ENCODE measurements around the gene ABHD12.
"Not testable (repeated sequence)": the region's sequence is repeated elsewhere in the genome, so short reads cannot be mapped to it uniquely, and the experiment has no call there.

ABHD12 gene

DNA sequence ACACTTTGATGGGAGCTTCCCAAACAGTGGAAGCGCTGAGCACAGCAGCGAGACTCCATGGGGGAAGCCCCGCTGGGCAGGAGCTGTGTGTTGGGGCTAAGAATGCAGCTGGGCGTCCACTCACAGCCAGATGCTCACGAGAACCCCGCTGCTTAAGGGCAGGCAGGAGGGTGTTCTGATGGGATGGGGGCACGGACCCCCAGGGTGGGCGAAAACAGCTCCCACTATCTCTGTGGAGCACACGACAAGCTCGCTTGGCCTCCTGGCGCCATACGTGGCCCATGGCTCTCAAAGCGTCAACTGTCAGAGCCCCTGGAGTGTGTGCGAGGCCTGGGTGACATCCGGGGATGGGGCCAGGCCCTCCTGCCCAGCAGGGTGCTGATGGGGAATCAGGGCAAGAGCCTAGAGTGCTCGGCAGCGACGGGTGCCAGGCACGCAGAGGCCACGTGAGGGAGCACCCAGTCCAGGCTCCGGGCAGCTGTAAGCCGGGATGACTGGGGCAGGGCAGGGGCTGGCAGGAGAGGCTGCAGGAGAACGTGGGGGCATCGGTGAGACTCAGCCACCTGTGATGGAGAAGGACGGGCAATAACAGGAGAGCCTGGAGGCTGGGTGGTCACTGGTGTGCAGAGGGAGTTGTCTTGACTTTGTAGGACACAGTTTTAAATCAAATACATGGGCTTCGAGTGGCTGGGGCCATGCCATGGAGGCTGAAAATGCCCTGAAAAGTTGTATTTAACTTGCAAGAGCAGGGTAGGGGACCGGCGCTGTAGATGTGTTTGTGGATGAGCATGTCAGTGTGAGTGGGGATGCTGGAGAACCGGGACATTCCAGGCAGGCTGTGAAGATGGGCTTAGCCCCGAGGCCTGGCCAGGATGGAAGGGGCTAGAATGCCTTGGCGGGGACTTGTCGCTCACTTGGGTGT is 115.5 kb downstream of the ABHD12 start:
- no peak for FAIRE-seq

DNA sequence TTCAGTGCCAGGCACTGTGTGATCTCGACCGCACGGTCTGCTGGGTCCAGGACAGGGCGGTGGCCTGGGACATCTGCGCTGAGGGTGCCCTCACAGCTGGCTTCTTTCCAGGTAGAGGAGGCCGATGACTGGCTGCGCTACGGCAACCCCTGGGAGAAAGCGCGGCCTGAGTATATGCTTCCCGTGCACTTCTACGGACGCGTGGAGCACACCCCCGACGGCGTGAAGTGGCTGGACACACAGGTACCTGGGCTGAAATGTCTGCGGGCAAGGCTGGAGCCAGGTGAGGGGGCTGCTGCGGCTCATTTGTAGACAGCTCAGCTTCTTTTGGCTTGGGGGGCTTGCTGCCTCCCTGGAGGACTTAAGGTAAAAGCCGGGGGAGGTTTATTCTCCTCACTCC is 116.2 kb downstream of the ABHD12 start:
- no peak for FAIRE-seq

DNA sequence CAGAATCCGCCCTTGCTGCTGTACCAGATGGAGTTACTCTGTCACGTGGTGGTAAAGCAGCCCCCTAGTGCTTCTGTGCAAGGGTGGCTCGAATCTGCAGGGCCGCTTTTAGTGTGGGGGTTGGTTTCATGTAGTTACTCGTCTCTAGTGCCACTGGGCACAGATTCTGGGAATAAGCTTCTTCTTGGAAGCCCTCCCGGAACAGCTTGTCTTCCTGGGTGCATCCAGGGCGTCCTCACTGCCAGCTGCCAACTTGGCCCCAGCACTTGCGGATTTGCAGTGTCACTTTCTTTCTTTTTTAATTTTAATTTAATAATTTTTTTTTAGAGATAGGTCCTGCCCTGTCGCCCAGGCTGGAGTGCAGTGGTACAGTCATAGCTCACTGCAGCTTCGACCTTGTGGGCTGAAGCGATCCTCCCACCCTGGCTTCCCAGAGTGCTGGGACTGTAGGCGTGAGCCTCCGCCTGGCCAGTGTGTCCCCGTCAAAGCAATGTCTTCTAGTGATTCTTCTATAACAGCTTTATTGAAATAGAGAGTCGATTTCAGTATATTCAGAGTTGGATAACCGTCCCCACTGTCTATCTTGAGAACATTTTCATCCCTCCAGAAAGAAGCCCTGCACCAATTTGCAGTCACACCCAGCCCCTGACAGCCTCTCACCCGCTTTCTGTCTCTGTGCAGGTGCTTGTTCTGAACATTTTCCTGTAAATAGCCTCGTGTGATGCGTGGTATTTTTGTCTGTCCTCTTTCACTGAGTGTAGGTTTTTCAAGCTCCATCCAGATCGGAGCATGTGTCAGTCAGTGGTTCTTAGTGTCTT is 116.9 kb downstream of the ABHD12 start:
- no peak for FAIRE-seq

DNA sequence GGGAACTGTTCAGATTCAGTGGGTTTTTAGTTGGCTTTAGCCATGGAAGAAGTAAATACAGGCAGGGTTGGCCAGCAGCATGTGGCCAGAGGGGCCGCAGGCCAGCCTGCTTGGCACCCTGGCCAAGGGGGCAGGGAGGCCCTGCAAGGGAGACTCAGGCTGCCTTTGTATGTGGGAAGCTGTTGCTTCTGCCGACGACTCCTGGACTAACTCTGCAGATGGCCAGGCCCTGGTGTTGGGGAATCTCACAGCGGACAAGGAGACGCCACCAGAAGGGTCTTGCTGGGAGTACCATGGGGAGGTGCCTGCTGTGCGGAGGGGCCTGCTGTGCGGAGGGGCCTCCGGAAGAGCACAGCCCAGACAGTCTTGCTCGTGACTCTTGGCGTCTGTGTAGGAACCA is 117.6 kb downstream of the ABHD12 start:
- no peak for FAIRE-seq

DNA sequence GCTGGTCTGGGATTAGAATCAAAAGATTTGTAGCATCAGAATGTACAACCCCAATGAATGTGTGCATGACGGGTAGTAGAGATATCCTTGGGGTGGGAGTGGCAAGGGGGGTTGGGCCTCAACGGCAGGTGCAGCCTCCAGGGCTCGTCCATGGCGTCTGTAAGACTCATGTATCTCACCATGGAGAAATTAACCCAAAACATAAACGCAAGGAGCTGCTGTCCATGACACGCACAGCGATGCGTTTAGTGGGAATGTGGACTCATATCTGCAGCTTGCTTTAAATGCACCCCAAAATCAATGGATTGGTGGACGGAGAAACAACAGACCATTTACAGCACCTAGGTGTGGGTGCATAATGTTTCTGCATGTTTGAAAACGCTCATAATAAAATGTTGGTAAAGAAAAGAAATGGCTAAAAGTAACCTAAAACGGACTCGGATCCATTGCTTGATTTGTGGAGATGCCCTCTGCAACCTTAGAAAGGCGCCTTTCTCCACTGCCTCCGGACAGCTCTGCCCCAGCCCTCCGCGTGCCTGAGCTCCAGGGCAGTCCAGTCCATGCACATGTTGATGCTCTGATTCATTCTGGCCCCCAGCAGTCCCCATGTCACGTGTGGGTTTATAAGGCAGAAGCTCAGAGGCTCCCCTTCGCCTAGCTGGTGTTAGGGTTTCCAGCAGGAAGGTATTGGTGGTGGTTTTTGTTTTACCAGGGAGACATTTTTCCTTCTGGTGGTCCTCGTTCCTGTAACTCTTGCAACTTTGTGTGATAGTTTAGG is 118.2 kb downstream of the ABHD12 start:
- no peak for FAIRE-seq

DNA sequence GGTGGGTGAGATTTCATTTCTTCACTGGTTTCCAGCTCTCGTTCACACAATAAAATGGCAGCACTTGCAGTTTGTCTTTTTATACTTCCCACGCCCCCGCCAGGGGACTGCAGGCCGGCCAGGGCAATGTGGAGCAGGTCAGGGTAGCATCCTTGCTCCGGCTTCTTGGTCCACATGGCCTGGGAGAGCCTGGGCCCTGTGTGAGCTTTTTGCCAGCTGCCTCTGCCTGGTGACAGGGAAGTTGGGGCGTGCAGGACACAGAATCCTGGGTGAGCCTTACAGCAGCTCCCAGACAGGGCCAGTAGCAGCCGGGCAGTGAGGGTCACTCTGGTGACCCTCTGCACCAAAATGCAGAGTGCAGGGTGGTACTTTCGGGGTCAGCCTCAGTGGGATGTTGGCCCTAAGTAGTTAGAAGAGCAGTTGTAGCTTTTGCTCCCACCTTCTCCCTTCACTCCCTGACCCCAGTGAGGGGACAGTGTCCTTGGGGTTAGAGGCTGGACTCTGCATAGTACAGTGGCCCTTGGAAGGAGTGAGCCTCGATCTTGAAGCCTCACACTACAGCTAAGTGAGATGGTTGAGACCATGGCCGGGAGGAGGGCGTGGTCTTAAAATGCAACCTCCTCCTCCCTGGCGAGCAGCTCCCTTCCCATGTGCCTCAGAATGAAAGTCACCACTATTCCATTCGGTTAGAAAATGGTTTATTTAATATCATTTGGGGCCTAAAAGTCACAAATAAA is 119.0 kb downstream of the ABHD12 start:
- no peak for FAIRE-seq

DNA sequence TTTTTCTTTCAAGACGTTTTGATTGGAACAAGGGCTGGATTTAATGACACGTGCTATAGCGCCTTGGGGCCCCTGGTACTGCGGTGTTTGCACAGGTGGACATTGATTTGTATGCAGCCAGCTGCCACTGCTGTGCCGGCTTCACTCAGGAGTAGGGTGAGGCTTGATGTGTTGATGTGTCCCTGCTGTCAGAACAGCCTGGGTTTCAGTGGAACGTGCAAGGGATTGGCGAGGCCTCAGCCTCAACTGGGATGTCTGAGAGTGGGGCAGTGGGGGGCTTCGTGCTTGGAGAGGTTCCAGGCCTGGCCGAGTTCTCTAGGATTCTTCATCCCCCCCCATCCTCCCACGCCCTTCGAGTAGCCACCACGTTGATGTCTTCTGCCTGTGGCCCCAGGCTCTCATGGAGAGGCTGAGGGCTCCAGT is 119.8 kb downstream of the ABHD12 start:
- FAIRE-seq = no peak

DNA sequence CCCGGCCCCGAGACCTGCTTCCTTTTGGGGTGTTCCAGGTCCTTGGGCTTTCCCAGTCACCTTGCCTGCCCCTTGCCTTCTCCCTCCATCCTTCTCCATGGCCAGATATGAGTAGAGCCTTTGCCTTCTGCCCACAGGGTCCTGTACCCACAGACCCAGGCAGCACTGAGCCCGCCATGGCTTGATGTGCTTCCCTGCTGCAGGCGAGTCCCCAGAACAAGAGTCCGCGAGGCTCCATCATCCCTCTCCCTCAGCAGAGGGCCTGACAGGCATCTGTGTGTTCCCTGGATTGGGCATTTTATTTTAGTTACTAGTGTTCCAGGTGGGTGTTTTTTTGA is 120.8 kb downstream of the ABHD12 start:
- no peak for FAIRE-seq

DNA sequence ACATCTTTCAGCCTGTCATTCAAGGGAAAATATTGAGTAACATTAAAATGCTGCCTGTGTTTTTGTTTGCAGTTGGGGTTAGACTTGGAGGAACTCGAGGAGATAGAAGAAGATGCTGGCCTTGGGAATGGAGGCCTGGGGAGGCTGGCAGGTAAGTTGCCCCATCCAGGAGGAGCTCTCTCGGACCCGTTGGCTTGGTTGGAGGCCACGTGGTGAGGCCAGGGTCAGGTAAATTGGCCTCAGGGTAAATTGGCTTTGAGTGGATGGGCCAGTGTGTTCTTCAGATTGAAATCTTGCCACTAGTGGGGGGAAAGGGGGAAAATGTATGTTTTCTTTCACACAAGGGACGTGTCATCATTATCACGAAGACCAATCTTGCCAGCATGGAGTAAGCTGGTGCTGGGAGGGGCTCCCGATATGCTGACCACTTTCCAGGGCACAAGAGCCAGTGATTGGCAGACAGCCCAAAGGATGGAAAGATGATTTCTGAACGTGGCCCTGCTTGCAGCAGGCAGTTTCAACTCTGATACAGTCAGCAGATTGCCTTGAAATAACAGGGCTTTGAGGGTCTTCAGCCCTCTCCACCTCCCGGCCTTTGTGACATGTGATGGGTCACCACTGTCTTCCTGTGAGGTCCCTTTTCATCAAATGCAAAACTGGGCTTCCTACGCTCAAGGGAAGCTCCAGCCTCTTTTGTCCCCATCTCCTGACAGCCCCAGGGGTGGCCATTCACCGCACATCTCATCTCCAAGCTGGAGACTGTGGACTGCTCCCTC is 121.4 kb downstream of the ABHD12 start:
- FAIRE-seq = no peak

DNA sequence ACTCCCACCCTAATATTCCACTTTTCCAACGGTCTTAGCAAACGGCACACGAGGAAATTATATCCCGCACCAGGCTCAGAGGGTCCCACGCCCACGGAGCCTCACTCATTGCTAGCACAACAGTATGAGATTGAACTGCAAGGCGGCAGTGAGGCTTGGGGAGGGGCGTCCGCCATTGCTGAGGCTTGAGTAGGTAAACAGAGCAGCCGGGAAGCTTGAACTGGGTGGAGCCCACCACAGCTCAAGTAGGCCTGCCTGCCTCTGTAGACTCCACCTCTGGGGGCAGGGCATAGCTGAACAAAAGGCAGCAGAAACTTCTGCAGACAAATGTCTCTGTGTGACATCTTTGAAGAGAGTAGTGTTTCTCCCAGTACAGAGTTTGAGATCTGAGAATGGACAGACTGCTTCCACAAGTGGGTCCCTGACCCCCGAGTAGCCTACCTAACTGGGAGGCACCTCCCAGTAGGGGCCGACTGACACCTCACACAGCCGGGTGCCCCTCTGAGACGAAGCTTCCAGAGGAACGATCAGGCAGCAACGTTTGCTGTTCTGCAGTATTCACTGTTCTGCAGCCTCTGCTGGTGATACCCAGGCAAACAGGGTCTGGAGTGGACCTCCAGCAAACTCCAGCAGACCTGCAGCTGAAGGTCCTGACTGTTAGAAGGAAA is 129.7 kb downstream of the ABHD12 start:
- not testable (repeated sequence) for FAIRE-seq

DNA sequence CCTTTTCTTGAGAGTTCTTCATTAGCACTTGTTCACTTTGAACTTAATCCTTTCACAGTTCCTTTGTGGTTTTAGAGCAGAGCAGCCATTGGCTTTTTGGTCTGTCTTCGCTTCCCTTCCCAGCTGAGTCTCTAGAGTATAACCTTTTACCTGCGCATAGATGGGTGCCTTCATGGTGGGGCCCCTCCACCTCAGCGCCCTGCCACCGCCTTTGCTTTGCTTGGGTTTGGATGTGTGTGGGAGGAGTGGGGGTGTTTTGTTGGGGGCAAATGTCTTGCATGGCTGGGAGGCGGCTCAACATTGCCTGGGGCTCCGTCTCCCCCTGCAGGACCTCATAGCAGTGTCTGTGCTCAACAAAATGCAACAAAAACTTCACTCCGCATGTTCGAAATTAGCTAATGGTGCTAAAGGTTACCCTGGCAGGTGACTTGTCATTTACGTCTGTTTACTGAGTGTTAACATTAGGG is 130.8 kb downstream of the ABHD12 start:
- no peak for FAIRE-seq

DNA sequence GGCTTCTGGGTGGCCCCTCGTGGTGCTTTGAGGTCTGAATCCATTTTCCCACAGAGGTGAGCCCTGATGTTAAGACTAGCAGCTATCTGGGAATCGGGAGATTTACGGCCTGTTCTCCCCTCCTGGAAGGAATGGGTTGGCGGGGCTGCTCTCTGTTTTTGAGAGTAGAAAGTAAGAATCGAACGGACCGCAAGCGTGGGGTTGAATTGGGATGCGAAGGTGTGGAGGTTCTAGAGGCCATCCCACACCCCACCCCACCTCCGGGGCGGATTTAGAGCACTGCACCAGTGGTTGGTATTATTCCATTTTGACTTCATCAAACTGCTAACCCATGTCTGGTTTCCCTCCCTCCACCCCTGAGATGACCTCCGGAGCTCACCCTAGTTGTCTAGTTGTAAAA is 131.3 kb downstream of the ABHD12 start:
- FAIRE-seq = no peak

DNA sequence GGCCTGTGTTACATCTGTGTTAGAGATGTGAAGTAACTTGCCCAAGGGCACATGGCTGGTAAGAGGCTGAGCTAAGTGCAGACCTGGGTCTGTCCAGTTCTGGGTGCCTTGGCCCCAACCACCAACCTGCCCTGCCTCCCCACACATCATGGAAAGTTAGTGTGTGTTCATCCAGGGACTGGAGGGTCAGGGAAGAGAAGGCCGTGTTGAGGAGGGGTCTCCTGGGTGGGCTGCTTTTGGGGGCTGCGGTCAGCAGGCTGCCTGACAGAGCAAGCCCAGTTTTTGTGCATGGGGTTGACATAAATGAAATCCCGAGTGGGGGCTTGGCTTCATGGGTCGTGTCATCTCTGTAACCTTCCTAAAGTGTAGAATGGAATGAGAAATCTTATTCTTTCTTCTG is 131.8 kb downstream of the ABHD12 start:
- no peak for FAIRE-seq

DNA sequence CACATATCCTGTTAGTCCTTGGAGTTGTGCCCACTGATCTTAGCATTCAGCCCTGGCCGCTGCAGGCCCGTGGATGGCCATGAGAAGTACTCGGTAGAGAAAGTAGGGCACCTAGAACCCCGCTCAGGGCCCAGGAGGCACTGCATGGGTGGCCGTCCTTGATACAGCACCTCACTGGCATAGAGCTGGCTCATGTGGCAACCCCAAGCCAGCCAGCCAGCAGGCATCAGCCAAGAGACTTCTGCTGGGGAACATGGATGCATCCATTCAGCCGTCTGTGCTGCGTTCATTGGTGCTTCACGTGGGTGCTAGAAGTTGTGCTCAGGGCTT is 132.2 kb downstream of the ABHD12 start:
- no peak for FAIRE-seq

DNA sequence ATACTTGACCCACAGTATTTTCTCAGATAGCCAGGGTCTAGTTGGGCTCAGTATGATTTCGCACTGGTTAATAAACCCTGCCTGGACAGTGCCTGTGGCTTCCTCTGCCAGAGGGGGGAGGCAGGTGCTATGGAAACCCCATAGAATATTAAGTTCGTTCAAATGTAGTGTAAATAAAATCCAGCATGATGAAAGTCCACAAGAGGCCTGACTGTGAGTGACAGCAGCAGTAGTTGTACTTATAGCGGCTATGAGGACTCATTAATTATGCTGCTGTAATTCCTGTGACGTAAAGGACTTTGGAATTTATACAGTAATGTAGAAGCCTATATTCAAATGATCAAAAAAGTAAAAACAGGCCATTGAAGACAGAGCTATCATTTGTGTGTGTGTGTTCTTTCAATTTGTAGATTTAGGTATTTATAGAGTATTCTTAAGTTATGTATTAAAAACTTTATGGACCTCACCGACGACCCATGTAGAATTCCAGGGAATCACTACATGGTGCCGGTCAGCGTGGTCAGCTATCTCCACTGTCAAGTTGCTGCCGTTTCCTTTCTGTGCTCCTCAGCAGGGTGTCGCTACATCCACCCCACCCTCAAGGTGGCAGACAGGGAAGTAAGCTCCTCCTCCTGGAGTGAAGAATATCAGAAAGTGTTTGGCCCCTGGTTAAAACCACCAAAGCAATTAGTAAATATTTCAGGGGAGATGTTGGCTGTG is 132.7 kb downstream of the ABHD12 start:
- FAIRE-seq = no peak

DNA sequence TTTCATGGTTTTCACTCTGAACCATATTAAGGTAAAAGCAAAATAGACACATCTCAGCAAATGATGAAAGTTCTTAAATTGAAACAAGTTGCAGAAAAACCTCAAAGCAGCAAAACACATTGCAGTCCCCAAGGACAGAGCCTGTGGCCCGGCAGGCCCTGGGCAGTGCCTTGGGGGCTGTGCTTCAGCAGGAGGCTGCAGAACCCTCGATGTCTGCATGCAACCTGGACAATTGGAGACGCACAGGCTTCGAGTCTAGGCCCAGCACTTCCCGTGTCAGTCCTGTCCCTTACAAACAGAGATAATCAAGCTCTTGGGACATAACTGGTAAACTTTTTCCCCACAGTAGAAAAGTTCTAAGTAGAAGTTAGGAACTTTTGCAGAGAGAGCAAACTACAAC is 133.5 kb downstream of the ABHD12 start:
- no peak for FAIRE-seq

DNA sequence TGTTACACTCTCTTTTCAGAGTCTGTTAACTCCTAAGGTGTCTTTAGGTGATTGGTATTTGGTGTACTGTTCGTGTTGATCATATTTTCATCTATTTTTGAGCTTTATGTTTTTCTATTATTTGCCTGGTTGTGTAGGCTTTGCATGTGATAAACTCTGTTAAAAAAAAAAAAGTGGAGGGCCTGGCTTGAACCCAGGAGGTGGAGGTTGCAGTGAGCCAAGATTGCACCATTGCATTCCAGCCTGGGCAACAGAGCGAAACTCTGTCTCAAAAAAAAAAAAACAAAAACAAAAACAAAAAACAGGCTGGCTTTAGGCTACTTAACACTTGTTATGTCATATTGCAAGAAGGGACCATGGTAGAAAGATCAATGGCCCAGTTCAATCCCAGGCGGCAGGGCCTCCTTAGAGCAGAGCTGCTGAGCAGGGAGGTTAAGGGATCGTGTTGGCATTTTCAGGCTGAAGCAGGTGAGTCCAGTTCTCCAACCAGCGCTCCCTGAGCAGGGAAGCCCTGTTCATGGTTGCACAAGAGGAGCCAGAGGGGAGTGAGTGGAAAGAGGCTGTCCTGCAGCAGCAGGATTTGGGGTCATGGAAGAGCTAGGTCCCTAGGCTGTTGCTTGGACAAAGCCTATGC is 134.3 kb downstream of the ABHD12 start:
- FAIRE-seq = no peak

DNA sequence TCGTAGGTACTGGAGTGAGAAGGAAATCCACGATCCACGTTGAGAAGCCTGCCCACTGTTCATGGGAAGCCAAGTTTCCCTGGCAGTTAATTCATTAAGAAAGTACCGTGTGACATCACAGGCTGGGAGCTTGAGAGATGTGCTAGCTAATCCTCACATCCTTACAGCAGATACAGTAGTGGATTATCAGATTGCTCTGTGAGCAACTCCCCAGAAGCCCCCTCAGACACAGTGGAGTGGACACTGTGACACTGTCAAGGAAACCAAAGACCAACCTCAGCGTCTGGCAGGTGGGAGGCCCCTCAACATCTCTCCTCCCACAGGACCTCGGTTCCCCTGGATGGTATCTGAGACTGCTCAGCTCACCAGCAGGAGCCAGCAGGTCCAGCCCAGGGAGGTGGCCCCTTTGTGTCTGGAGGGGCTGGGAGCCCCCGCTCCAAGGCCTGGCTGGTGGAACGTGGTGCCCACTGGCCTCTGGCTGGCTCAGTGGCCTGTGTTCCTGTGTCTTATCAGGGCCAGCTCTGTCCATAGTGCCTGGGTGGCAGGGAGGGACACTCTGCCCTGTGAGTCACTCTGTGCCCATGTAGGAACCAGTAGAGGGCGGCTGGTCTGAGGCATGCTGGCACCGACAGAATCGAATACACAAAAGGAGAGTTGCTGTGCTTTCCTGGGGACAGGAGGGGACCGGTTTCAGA is 135.5 kb downstream of the ABHD12 start:
- no peak for FAIRE-seq

DNA sequence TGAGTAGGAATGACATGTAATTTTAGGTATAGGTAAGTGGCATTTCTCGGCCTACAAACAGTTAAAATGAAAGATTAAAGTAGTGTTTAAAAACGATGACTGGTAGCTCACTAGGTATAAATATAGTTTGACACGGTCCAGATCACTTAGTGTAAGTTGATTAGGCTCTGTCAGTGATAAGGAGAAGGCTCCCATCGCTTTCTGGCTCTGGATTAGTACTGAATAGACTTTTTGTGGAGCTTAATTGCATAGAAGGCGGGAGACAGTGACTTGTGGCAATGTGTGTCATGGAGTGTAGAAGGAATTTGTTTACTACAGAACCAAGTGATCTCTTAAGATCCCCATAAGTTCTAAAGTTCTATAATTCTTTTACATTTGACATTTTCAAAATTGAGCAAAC is 136.1 kb downstream of the ABHD12 start:
- no peak for FAIRE-seq
